ENCODE results near the gene LMNB1. TPM values are rescaled to one million over a fixed set of nuclear protein-coding genes. Genes with fewer than 3 reads are reported as not detected.

LMNB1 gene
- total RNA-seq, 4 donors from 2014 or later: 1.4 to 17.7 (median 2.4) TPM

GRCh38 chr5:126742425-126742824 is 34.5 kb upstream of the LMNB1 start:
- DNase-seq (ENCODE audit: extremely low spot score): no peak
- H3K27ac ChIP-seq (replicated peaks in 1 of 4): no peak overlapping the region
- no peaks in the 10 kb centered on the region for H3K4me1 ChIP-seq
- H3K9me3 ChIP-seq: no peaks in the 10 kb centered on the region
- intact Hi-C loops (cut with DNase I): no loop called here
- no peak overlapping the region for H3K4me3 ChIP-seq
- no peaks in the 10 kb centered on the region for H3K36me3 ChIP-seq
- TF ChIP-seq EP300 (IDR thresholded peaks at IDR 0.05) (no peak), POLR2A (IDR thresholded peaks at IDR 0.05; ENCODE audit: low read depth) (no peak), POLR2AphosphoS5 (IDR thresholded peaks at IDR 0.05) (no peak)
- TF ChIP-seq, protein P1, sequence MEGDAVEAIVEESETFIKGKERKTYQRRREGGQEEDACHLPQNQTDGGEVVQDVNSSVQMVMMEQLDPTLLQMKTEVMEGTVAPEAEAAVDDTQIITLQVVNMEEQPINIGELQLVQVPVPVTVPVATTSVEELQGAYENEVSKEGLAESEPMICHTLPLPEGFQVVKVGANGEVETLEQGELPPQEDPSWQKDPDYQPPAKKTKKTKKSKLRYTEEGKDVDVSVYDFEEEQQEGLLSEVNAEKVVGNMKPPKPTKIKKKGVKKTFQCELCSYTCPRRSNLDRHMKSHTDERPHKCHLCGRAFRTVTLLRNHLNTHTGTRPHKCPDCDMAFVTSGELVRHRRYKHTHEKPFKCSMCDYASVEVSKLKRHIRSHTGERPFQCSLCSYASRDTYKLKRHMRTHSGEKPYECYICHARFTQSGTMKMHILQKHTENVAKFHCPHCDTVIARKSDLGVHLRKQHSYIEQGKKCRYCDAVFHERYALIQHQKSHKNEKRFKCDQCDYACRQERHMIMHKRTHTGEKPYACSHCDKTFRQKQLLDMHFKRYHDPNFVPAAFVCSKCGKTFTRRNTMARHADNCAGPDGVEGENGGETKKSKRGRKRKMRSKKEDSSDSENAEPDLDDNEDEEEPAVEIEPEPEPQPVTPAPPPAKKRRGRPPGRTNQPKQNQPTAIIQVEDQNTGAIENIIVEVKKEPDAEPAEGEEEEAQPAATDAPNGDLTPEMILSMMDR (IDR thresholded peaks at IDR 0.05): no peak
- WGBS: 78% methylated on average over 2 of the region's 2 CpGs
- no peaks in the 10 kb centered on the region for H3K27me3 ChIP-seq

DNA sequence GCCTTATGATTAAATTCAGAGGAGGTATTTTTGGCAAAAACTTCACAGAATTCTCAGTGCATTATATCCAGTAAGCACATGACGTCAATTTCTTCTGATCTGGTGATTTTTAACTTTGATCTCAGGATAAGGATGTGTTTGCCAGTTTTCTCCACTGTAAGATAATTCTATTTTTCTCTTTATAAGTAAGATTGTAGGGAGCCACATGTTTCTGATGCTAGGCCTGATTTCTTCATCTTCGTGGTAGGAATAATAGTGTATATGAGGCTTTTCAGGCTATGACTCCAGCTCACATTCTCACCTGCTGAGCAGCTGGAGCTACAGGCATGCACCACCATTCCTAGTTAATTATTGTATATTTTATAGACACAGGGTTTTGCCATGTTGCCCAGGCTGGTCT is 32.1 kb upstream of the LMNB1 start:
- intact Hi-C loops (cut with DNase I): no loop called here

DNA sequence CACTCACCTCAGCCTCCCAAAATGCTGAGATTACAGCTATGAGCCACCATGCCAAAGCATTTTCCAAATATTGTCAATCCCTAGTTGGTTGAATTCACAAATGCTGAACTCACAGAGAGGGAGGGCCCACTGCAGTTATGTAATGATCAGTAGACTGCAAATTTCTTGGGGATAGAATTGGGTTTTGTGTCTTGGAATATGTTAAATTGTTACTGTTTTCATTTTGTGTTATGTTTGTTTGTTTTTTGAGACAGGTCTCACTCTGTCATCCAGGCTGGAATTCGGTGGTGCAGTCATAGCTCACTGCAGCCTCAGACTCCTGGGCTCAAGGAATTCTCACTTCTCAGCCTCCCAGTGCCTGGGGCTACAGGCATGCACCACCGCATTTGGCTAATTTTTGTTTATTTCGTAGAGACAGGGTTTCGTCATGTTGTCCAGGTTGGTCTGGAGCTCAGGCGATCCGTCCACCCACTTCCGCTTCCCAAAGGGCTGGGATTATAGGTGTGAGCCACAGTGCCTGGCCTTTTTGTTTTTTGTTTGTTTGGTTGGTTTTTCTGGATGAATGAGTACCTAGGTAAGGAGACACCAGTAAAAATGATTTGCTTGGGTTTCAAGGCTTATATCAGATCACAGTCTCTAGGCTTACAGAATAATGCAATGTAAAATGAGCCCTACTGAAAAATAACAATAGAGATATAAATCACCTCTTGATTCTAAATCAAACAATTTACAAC is 31.5 kb upstream of the LMNB1 start:
- no peak for DNase-seq (ENCODE audit: extremely low spot score)
- intact Hi-C loops (cut with DNase I): no loop called here
- H3K4me1 ChIP-seq: no peaks in the 10 kb centered on the region
- peaks cover 0 to 5% (median 0%) of the 10 kb centered on the region in 4 donors for H3K27me3 ChIP-seq
- no peak overlapping the region for H3K4me3 ChIP-seq
- TF ChIP-seq EP300 (IDR thresholded peaks at IDR 0.05): no peak
- TF ChIP-seq POLR2AphosphoS5 (IDR thresholded peaks at IDR 0.05): no peak
- no peak for TF ChIP-seq POLR2A (IDR thresholded peaks at IDR 0.05; ENCODE audit: low read depth)
- TF ChIP-seq, protein P1 (IDR thresholded peaks at IDR 0.05): no peak
- no peaks in the 10 kb centered on the region for H3K9me3 ChIP-seq
- H3K27ac ChIP-seq (replicated peaks in 1 of 4): no peak overlapping the region
- 82% methylated on average over 7 of the region's 7 CpGs for WGBS
- H3K36me3 ChIP-seq: no peaks in the 10 kb centered on the region

More for the DNA sequence above, 32.1 kb upstream of the LMNB1 start:
- Histone ChIP-seq H3K27me3 (no peaks in the 10 kb centered on the region), H3K36me3 (no peaks in the 10 kb centered on the region), H3K4me1 (no peaks in the 10 kb centered on the region), H3K9me3 (no peaks in the 10 kb centered on the region), H3K4me3 (no peak overlapping the region), H3K27ac (replicated peaks in 1 of 4) (no peak overlapping the region)
- no peak for DNase-seq (ENCODE audit: extremely low spot score)
- TF ChIP-seq EP300 (IDR thresholded peaks at IDR 0.05) (no peak), POLR2A (IDR thresholded peaks at IDR 0.05; ENCODE audit: low read depth) (no peak), POLR2AphosphoS5 (IDR thresholded peaks at IDR 0.05) (no peak)
- TF ChIP-seq, protein P1 (IDR thresholded peaks at IDR 0.05): no peak
- 77% methylated on average over 2 of the region's 2 CpGs for WGBS

GRCh38 chr5:126746290-126746689 is 30.6 kb upstream of the LMNB1 start:
- Histone ChIP-seq H3K4me3 (no peak overlapping the region), H3K36me3 (no peaks in the 10 kb centered on the region), H3K27me3 (peaks cover 0 to 8% (median 0%) of the 10 kb centered on the region in 4 donors), H3K9me3 (no peaks in the 10 kb centered on the region), H3K27ac (replicated peaks in 1 of 4) (no peak overlapping the region), H3K4me1 (no peaks in the 10 kb centered on the region)
- DNase-seq (ENCODE audit: extremely low spot score): no peak
- TF ChIP-seq, protein P1 (IDR thresholded peaks at IDR 0.05): no peak
- TF ChIP-seq EP300 (IDR thresholded peaks at IDR 0.05): no peak
- no peak for TF ChIP-seq POLR2AphosphoS5 (IDR thresholded peaks at IDR 0.05)
- no peak for TF ChIP-seq POLR2A (IDR thresholded peaks at IDR 0.05; ENCODE audit: low read depth)
- intact Hi-C loops (cut with DNase I): no loop called here
